Activated T-cell treated with anti-CD3 and anti-CD28 coated beads, Interleukin-2, amount 50 U/mL, for 4 hours (primary cell): ENCODE data around the gene CEP128. TPM values are rescaled to one million over a fixed set of nuclear protein-coding genes. Genes with fewer than 3 reads are reported as not detected.

Experiments
- ATAC-seq, 2 donors: fragments of 200-7000 bp; cut with Tn5 transposase; one replicate each; pipeline ENCODE4 v1.10.0; 2021
- DNase-seq: peaks from one replicate; pipeline ENCODE4 v3.0.0-alpha.2; 2020
- H3K27me3 Mint-ChIP-seq: one replicate; pipeline ENCODE4 v1.8.0; 2021; ENCODE audit warnings: low read depth, mixed read lengths
- H3K36me3 Mint-ChIP-seq: one replicate; pipeline ENCODE4 v1.8.0; 2022; ENCODE audit warnings: mixed read lengths; ENCODE audit not compliant: insufficient read depth
- H3K4me1 Mint-ChIP-seq: one replicate; pipeline ENCODE4 v1.8.0; 2021; ENCODE audit warnings: low read depth, mixed read lengths
- H3K4me3 Mint-ChIP-seq: one replicate; pipeline ENCODE4 v1.8.0; 2021; ENCODE audit warnings: mild to moderate bottlenecking, moderate library complexity, mixed read lengths
- H3K9me3 Mint-ChIP-seq: one replicate; pipeline ENCODE4 v1.8.0; 2021; ENCODE audit warnings: mixed read lengths
- total RNA-seq, 3 donors: library from RNA; stranded (reverse); gene quantifications; one replicate each; pipeline ENCODE4 v1.2.1, GENCODE V29; 2021

The CEP128 gene
- total RNA-seq, 3 donors from 2014 or later = 17.1 to 22.7 (median 21.2) TPM

DNA sequence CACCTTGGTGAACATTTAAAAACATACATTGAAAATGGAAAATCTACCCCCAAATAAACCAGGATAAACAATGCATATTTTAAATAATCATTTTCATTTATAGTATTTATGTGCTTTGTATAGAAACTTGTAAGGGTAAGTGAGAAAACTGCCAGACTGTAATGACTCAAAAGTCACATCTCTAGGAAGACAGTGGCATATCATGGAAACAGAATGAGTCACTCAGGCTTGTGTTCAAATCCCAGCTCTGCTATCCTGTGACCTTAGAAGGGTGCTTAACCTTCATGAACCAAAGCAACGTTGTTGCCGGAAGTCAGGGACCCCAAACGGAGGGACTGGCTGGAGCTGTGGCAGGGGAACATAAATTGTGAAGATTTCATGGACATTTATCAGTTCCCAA, 142.7 kb downstream of the CEP128 start:
- Mint-ChIP-seq H3K27me3 (no peaks in the 10 kb centered on the region), H3K9me3 (peaks cover 5% of the 10 kb centered on the region)
- ATAC-seq = no peak

DNA sequence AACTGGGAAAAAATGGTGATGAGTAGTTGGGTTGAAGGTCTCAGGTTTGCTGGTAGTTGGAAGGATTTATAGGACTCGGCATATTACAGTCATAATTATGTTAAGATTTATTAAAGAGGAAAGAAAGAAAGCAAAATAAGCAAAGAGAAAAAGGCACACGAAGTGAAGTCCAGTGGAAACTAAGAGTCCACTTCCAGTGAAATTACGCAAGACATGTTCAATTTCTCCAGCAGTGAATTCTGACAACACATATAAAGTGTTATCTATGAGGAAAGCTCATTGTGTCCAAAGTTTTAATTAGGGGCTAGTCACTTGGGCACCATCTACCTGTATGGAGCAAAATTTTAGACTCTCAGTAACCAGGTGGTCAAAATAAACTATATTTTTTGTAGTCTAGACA, 143.3 kb downstream of the CEP128 start:
- Mint-ChIP-seq H3K4me3 (no peak overlapping the region), H3K9me3 (peaks cover 5% of the 10 kb centered on the region), H3K4me1 (no peaks in the 10 kb centered on the region), H3K36me3 (peaks cover 23% of the 10 kb centered on the region), H3K27me3 (no peaks in the 10 kb centered on the region)
- DNase-seq (no peak), ATAC-seq (no peak)

More for the DNA sequence above, 142.7 kb downstream of the CEP128 start:
- Mint-ChIP-seq H3K4me1 (no peaks in the 10 kb centered on the region), H3K36me3 (peaks cover 23% of the 10 kb centered on the region), H3K4me3 (no peak overlapping the region)
- DNase-seq = no peak

DNA sequence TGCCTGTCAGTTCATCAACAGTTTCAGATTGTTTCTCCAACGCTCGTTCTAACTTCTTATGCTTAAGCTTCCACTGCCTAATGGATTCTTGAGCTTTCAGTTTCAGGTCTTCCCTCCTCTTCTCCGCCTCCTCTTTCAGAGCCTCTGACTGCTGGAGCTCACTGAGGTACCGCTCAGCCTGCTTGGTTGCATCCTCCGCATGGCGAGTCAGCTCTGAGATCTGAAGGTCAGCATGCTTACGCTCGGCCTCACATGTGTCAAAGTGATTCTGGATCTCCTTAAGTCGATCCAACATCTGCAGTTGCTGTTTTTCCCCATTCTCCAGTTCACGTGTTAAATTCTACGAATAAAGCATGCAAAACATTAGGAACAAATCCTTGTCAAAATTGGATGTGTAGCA, 148.8 kb downstream of the CEP128 start:
- Mint-ChIP-seq H3K36me3 (peaks cover 28% of the 10 kb centered on the region), H3K4me3 (no peak overlapping the region), H3K27me3 (no peaks in the 10 kb centered on the region), H3K9me3 (peaks cover 5% of the 10 kb centered on the region), H3K4me1 (no peaks in the 10 kb centered on the region)
- ATAC-seq = no peak
- DNase-seq = no peak

DNA sequence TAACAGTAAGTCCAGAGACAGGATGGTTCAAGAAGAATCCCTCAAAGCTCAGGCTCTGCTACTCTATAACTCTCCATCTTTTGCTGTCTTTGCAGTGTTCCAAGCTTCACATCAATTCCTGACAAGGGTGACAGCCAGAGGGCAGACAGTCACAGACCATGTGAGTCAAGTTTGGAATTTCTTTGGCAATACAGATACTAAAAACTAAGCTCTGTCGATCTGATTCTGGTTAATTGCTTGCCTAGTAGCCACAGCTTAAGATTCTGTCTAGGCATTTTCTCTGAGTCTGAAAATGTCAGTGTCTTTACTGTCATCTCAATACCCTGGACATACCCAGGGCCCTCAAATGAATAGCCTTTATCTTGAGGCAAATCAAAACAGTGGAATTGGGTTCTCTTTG, 153.7 kb downstream of the CEP128 start:
- Mint-ChIP-seq H3K4me1 (no peaks in the 10 kb centered on the region), H3K4me3 (no peak overlapping the region), H3K36me3 (peaks cover 32% of the 10 kb centered on the region), H3K9me3 (peaks cover 5% of the 10 kb centered on the region), H3K27me3 (no peaks in the 10 kb centered on the region)
- no peak for DNase-seq
- no peak for ATAC-seq

DNA sequence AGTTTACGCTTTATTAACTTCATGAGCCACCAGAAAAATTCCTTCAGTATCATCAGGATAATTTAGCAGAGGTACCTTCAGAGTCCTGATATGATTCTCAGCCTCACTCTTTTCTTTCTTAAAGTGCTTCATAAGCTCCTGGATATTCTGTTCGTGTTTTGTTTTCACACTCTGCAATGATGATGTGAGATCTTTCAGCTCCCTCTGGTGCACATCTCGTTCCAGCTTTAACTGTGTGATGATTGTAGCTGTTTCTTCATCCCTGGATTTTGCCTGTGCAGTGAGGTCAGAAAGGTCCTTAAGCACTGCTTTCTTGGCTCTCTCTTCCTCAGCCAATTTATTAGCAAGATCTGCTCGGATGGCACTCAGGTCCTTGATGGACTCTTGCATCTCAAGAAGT, 156.7 kb downstream of the CEP128 start:
- ATAC-seq (no peak), DNase-seq (no peak)
- no peak overlapping the region for H3K4me3 Mint-ChIP-seq
- H3K36me3 Mint-ChIP-seq = peaks cover 22% of the 10 kb centered on the region
- no peaks in the 10 kb centered on the region for H3K27me3 Mint-ChIP-seq
- no peaks in the 10 kb centered on the region for H3K4me1 Mint-ChIP-seq
- H3K9me3 Mint-ChIP-seq = peaks cover 5% of the 10 kb centered on the region

DNA sequence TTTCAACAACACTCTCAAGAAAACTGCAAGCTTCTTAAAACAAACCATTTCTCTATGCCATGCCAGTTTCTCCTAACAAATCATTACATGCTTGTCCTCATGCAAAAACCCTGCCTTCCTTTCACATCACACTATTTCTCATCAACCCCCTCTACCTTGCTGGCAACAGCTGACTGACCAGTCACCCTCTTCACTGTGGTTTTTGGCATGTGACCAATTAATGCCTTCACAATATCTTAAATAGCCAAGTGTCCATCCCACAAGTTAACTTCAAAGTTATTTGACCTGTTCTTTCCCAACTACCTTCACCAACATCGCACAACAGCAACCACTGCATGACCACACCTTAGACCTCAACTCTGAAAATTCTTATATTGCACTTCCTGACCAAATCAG, 159.6 kb downstream of the CEP128 start:
- Mint-ChIP-seq H3K9me3 (no peaks in the 10 kb centered on the region), H3K4me3 (no peak overlapping the region), H3K27me3 (no peaks in the 10 kb centered on the region), H3K4me1 (no peaks in the 10 kb centered on the region), H3K36me3 (peaks cover 10% of the 10 kb centered on the region)
- no peak for ATAC-seq
- DNase-seq = no peak

DNA sequence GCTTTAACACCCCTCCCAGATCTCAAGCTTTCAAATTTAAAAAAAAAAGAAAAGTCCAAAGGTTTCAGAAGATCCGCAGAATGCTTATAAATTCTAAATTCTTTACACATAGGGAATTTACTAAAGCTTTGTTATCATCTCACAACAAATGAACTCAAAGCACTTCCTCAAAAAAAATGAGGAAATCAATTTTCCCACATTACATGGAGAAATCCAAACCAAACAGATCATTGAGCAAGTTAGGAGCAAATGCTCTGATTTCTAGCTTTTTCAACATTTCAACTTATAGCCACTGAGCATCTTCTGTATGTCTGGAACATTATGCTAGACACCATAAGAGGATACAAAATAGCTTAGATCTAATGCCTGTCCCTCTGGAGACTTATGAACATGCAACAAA, 161.0 kb downstream of the CEP128 start:
- ATAC-seq (no peak), DNase-seq (no peak)
- Mint-ChIP-seq H3K4me1 (no peaks in the 10 kb centered on the region), H3K27me3 (no peaks in the 10 kb centered on the region), H3K36me3 (peaks cover 10% of the 10 kb centered on the region), H3K4me3 (no peak overlapping the region), H3K9me3 (no peaks in the 10 kb centered on the region)

DNA sequence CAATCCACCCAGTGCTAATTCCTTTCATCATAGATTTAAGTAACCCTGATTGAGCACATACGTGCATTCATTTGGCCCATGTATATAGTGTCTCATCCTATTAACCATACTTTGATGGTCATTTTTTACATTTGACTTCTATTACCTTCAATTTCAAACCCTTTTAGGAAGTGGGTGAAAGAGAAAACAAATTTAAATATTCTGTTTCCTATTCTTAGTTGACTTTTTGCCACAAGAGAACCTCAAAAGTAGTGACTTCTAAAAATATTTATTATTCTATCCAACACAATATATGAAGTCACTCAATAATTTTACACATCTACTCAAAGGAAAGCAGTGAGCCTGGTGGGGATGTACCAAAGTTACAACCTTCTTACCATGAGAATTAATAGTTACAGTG, 164.9 kb downstream of the CEP128 start:
- H3K4me3 Mint-ChIP-seq = no peak overlapping the region
- no peak for DNase-seq
- no peaks in the 10 kb centered on the region for H3K27me3 Mint-ChIP-seq
- no peaks in the 10 kb centered on the region for H3K9me3 Mint-ChIP-seq
- H3K36me3 Mint-ChIP-seq = peaks cover 6% of the 10 kb centered on the region
- no peak for ATAC-seq
- H3K4me1 Mint-ChIP-seq = no peaks in the 10 kb centered on the region

DNA sequence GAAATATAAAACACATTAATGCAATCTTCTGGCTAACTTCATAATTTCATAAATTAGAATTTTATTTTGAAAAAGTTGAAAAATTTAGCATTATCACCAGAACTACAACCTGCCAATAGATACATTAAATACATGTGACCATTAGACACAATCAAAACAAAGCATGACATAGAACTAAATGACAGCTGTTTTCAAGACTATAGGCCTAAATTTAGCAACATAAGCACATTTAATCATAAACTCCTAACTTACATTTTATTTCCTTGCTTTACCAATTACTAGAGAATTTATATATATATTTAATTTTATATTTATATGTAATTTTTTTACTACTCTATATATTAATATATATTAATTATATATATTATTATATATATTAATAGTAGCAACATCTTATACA, 165.4 kb downstream of the CEP128 start:
- Mint-ChIP-seq H3K4me1 (no peaks in the 10 kb centered on the region), H3K27me3 (no peaks in the 10 kb centered on the region)
- ATAC-seq = no peak

DNA sequence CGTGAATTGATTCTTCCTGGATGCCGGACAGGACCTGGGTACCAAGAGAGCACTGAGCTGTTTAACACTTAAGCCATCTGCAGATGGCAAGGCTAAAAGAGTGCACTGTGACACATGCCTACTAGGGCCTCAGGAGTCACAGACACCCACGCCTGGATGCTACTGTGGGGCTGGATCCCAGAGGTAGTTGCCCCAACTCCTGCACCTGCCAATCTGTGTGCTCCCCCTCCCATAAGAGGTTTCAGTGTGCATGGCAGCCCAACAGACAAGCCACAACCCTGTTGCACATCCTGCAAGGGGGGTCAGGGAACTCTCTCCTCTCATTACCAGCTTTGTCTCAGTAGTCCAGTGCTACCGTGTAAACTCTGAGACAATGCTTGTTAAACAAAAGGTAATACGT, 169.0 kb downstream of the CEP128 start:
- no peak for DNase-seq
- no peak for ATAC-seq
- no peak overlapping the region for H3K4me3 Mint-ChIP-seq
- H3K36me3 Mint-ChIP-seq = peaks cover 4% of the 10 kb centered on the region
- no peaks in the 10 kb centered on the region for H3K4me1 Mint-ChIP-seq
- H3K27me3 Mint-ChIP-seq = no peaks in the 10 kb centered on the region
- no peaks in the 10 kb centered on the region for H3K9me3 Mint-ChIP-seq

More for the DNA sequence above, 165.4 kb downstream of the CEP128 start:
- Mint-ChIP-seq H3K36me3 (peaks cover 6% of the 10 kb centered on the region), H3K9me3 (no peaks in the 10 kb centered on the region), H3K4me3 (no peak overlapping the region)
- no peak for DNase-seq

DNA sequence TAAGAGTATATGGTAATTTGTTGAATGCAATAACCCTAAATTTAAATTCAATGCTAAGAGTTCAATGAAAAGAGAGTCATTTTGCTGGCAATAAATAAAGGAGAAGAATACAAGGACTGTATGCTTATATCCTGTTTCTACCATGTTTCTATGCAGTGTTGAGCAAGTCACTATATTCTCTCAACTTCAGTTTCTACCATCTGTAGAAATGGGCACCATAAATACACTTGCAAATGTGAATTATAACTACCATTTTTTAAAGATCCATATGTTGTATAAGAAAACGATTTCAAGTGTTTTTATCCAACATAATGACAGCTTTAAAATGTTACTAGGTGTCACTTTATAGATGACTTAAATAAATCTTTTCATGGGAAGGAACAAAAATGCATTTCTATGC, 170.3 kb downstream of the CEP128 start:
- Mint-ChIP-seq H3K4me3 (no peak overlapping the region), H3K36me3 (peaks cover 7% of the 10 kb centered on the region), H3K27me3 (no peaks in the 10 kb centered on the region), H3K4me1 (no peaks in the 10 kb centered on the region), H3K9me3 (no peaks in the 10 kb centered on the region)
- no peak for DNase-seq
- ATAC-seq = no peak

DNA sequence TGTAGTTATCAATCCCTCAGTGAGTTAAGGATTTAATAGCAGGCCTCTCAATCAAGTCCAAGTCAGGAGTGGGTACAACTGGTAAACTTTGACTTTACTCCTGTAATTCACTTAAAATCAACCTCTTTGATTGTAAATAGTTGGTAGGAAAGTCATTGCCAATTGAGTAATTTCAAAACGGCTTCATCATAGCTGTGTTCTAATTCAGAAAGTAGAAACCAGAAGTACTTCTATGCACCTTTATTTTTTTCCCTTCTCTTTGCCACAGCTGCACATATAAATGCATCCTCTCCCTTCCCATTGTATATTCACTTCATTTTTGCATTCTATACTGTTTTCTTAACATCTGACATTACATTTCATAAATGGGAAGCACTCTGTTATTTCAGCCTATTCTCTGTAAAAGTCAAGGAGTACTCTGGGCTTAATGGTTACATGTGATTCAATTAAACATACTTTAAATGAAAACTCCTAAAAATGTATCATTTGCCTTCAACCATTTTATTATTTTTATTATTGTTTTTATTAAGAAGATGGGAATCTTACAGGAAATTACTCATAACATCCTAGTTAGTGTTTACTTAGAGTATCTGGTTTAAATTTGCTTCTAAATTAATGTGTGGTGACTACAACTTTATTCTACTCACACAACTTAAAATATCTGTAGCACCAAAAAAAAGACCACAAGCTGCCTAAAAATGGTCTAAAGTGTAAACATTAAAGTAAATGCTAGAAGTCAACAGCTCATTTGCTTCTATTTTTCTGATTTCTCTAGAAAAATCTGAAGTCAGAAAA, 171.2 kb downstream of the CEP128 start:
- Mint-ChIP-seq H3K27me3 (no peaks in the 10 kb centered on the region), H3K9me3 (no peaks in the 10 kb centered on the region), H3K4me1 (no peaks in the 10 kb centered on the region), H3K4me3 (no peak overlapping the region), H3K36me3 (peaks cover 7% of the 10 kb centered on the region)
- DNase-seq (no peak), ATAC-seq (no peak)

DNA sequence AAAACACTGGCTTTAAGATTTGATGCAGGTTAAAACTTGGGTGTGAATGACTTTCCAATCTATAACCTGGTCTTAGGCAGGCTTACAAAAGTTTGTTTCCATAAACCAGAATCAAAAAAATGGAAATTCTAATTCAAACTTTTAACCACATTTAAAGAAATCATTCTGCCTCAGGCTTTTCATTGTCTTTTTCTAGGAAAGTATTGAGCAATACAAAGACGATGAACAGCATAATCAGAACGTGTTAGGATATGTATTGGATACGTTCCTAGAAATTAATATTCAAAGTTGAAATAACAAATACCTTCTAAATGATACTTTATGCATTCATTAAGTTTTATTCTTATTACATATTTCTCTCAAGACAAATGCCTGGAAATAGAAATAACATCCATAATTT, 172.9 kb downstream of the CEP128 start:
- no peaks in the 10 kb centered on the region for H3K27me3 Mint-ChIP-seq
- no peak for DNase-seq
- no peak overlapping the region for H3K4me3 Mint-ChIP-seq
- no peaks in the 10 kb centered on the region for H3K4me1 Mint-ChIP-seq
- no peak for ATAC-seq
- H3K36me3 Mint-ChIP-seq = peaks cover 12% of the 10 kb centered on the region
- no peaks in the 10 kb centered on the region for H3K9me3 Mint-ChIP-seq

DNA sequence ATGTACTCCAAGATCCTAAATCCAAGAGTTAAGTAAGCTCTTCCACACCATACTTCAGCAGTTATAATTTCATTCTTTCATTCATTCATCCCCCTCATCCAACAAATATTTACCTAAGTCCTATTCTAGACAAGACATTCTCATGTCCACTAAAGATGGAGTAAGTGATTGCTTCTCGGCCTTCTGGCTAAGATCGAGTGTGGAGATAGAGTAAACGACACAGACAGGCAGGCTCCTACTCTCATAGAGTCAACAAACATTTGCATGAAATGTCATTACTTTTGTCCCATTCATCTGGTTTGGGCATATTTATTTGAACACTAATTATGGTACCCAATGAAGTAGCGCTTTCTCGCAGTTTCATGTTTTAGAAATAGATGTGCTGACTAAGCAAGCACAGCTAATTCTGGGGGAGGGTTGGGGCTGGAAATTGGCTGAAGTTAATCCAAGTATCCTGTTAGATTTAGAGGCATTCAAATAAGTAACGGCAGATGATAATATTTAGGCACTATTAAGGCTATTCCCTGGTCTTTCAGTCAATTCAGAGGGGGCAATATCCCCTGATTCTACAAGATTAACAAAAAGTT, 176.5 kb downstream of the CEP128 start:
- Mint-ChIP-seq H3K4me1 (no peaks in the 10 kb centered on the region), H3K9me3 (no peaks in the 10 kb centered on the region), H3K27me3 (no peaks in the 10 kb centered on the region), H3K36me3 (peaks cover 12% of the 10 kb centered on the region), H3K4me3 (no peak overlapping the region)
- no peak for DNase-seq
- ATAC-seq = no peak

DNA sequence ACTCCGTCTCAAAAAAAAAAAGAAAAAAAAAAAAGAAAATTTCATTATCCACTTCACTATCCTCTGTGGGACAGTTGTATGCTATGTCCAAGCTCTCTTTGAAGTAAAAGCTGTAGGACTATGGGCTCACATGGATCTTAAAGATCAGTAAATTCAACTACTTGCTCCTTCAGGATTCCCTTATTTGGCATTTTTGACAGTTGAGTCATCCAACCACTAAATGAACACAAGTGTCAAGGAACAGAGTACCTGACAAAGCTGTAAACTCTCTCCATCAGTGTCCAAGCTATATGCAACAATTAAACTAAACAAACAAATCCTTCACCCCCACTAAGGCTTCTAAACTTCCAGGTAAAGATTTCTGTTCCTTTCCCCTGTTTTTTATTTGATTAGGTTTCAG, 177.0 kb downstream of the CEP128 start:
- no peaks in the 10 kb centered on the region for H3K9me3 Mint-ChIP-seq
- ATAC-seq (no peak), DNase-seq (no peak)
- no peak overlapping the region for H3K4me3 Mint-ChIP-seq
- H3K4me1 Mint-ChIP-seq = no peaks in the 10 kb centered on the region
- H3K27me3 Mint-ChIP-seq = no peaks in the 10 kb centered on the region
- peaks cover 12% of the 10 kb centered on the region for H3K36me3 Mint-ChIP-seq
